ENCODE results near the gene OPA3. TPM values are rescaled to one million over a fixed set of nuclear protein-coding genes. Genes with fewer than 3 reads are reported as not detected.

Gene OPA3
- total RNA-seq, 4 donors from 2014 or later = 5.0 to 26.6 (median 13.6) TPM

DNA sequence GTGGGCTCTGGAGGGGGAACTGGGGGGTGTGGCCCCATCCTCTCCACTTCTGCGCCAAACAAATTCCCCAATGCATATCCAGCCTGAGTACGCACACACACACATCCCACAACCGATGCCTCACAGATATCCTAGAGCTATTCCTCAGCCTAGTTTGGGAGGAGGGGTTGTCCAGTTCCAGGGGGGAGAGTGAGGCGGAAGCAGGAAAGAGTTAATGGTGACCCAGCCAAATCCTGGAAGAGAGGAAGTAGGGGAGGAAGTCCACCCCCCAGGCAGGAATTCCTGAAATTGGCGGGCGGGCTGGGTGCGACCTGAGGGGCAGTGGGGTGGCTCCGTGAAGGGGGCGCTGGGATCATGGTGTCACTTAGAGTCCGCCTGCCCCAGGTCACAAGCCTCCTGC, 16.5 kb upstream of the OPA3 start:
- DNase-seq = no peak
- Histone ChIP-seq H3K4me3 (peak overlapping the region in 2 of 4 donors; percentile 16 to 39), H3K36me3 (no peaks in the 10 kb centered on the region), H3K27me3 (peaks cover 0 to 43% of the 10 kb centered on the region in 2 donors), H3K4me1 (peaks cover 0 to 13% (median 5%) of the 10 kb centered on the region in 4 donors), H3K27ac (peak overlapping the region in 1 of 4 donors; percentile 7), H3K9me3 (no peaks in the 10 kb centered on the region)
- no peak for TF ChIP-seq POLR2A (IDR thresholded peaks at IDR 0.05)
- TF ChIP-seq, protein P1, sequence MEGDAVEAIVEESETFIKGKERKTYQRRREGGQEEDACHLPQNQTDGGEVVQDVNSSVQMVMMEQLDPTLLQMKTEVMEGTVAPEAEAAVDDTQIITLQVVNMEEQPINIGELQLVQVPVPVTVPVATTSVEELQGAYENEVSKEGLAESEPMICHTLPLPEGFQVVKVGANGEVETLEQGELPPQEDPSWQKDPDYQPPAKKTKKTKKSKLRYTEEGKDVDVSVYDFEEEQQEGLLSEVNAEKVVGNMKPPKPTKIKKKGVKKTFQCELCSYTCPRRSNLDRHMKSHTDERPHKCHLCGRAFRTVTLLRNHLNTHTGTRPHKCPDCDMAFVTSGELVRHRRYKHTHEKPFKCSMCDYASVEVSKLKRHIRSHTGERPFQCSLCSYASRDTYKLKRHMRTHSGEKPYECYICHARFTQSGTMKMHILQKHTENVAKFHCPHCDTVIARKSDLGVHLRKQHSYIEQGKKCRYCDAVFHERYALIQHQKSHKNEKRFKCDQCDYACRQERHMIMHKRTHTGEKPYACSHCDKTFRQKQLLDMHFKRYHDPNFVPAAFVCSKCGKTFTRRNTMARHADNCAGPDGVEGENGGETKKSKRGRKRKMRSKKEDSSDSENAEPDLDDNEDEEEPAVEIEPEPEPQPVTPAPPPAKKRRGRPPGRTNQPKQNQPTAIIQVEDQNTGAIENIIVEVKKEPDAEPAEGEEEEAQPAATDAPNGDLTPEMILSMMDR (IDR thresholded peaks at IDR 0.05) = no peak

DNA sequence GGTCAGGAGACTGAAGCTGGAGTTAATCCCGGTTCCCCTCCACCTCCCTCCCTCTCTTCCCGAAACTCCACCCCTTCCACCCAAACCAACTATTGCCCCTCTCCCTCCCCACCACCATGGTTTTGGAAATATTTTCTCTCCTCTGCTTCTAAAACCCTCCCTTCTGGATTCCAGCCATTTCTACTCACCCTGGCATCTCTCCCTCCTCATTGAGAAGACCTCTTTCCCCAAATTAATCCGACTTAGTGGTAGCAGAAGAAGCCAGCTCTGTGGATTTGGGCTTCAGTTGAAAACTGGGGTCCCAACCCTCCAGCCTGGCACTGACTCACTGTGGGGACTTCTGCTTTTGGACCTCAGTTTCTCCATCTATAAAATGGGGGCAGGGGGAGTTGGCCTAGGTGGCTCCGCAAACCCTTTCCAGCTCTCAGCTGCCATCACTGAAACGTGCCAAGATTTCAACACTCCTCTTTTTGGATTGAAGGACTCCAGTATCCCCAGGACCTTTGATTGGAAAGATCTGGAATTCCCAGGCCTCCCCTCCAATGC, 15.8 kb upstream of the OPA3 start:
- Histone ChIP-seq H3K9me3 (no peaks in the 10 kb centered on the region), H3K4me3 (no peak overlapping the region), H3K27ac (no peak overlapping the region), H3K36me3 (no peaks in the 10 kb centered on the region), H3K27me3 (peaks cover 0 to 43% of the 10 kb centered on the region in 2 donors), H3K4me1 (peaks cover 0 to 13% (median 5%) of the 10 kb centered on the region in 4 donors)
- no peak for DNase-seq
- TF ChIP-seq, protein P1 (IDR thresholded peaks at IDR 0.05) = no peak
- TF ChIP-seq POLR2A (IDR thresholded peaks at IDR 0.05) = no peak

DNA sequence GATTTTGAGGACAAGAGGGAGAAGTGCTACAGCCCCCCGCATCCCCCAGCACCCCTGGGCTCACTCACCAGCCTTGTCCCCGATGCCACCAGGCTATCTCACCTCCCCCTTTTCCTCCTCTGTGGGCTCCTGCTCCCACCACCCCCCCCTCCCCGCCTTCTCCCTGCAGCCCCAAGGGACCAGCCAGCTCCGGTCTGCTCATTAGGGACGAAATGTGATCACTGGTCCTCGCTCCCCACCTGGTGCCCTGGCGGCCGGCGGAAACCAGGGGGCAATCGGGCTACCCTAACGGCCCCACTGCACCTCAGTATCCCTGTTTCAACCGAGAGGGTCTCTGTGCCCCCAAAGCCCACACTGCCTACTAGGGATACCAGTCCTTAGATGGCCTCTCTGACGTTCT, 14.7 kb upstream of the OPA3 start:
- DNase-seq = no peak
- Histone ChIP-seq H3K27me3 (peaks cover 0 to 43% of the 10 kb centered on the region in 2 donors), H3K36me3 (no peaks in the 10 kb centered on the region), H3K4me3 (no peak overlapping the region), H3K27ac (no peak overlapping the region), H3K9me3 (no peaks in the 10 kb centered on the region), H3K4me1 (peaks cover 0 to 13% (median 5%) of the 10 kb centered on the region in 4 donors)
- TF ChIP-seq, protein P1 (IDR thresholded peaks at IDR 0.05) = no peak
- TF ChIP-seq POLR2A (IDR thresholded peaks at IDR 0.05) = no peak

DNA sequence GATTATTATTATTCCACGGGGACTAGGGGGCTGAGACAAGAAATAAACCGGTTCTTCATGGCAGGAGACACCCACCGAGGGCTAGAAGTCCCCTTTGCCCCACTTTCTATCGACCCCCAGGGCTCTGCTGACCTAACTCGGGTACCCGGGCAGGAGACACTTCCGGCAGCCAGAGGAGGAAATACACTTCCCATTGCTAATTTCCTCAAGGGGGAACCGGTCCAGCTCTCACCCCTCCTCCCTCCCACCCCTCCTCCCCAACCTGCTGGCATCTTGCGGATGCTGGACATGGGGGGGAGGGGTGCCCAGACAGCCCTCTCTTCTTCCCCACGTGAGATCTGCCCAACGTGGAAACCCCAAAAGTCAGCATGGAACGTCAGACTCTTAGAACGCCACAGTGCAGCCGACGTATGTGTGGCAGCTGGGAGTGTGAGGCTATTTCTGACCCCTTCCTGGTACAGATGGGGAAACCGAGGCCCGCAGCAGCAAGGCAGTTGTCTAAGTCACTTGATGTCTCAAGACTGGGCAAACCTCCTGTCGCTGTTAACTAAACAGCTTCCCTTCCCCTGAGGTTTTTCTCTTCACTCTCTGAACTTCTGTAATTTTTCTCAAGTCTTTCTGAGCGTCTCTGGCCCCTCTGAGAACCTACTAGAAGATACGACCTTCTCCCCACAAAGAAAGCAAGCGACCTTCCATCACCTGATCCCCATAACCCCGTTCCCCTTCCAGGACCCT, 13.8 kb upstream of the OPA3 start:
- Histone ChIP-seq H3K9me3 (no peaks in the 10 kb centered on the region), H3K27ac (peak overlapping the region in 1 of 4 donors; percentile 30), H3K4me3 (peak overlapping the region in 1 of 4 donors; percentile 7), H3K36me3 (no peaks in the 10 kb centered on the region), H3K27me3 (peaks cover 0 to 43% of the 10 kb centered on the region in 2 donors), H3K4me1 (peaks cover 0 to 13% (median 5%) of the 10 kb centered on the region in 4 donors)
- no peak for DNase-seq
- TF ChIP-seq POLR2A (IDR thresholded peaks at IDR 0.05) = no peak
- TF ChIP-seq, protein P1 (IDR thresholded peaks at IDR 0.05) = no peak

DNA sequence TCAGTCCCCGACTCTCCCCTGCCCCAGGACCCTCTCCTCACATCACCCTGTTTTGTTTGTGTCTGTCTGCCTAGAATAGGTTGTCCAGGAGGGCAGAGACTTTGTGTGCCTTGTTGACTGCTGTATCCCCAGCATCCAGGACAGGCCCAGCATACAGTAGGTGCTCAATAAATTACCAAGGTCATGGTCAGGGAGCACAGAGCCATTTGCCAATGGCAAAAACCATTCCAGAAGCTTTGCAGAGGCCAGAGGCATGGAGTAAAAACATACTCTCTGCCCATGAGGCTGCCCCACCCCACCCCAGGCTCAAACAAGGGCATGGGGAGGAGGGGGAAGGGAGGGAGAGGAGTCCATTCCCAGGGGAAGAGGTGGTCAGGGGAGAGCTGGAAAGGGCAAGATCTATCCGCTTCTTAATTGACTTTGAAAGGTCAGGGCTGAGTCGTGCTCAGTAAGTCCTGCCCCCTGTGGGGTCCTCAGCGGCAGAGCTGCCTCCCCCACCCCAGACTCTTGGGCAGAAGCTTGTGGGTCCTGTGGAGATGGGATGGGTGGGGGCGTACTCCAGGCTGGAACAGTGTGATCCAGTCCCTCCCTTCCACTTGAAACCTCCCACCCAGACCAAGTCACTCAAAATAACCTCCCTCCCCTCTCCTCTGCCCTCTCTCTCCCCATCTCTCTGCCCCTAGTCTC, 13.0 kb upstream of the OPA3 start:
- H3K4me3 ChIP-seq = no peak overlapping the region
- H3K27me3 ChIP-seq = peaks cover 0 to 40% of the 10 kb centered on the region in 2 donors
- TF ChIP-seq POLR2A (IDR thresholded peaks at IDR 0.05) = no peak
- TF ChIP-seq, protein P1 (IDR thresholded peaks at IDR 0.05) = no peak

More for the DNA sequence above, 13.0 kb upstream of the OPA3 start:
- Histone ChIP-seq H3K4me1 (peaks cover 0 to 13% (median 5%) of the 10 kb centered on the region in 4 donors), H3K9me3 (no peaks in the 10 kb centered on the region), H3K36me3 (no peaks in the 10 kb centered on the region), H3K27ac (peak overlapping the region in 1 of 4 donors; percentile 30)
- no peak for DNase-seq
